CD4-positive, alpha-beta memory T cell (primary cell): ENCODE results near the gene EDEM3. TPM values are rescaled to one million over a fixed set of nuclear protein-coding genes. Genes with fewer than 3 reads are reported as not detected.

Experiments
- CTCF ChIA-PET: fragments of 350-600 bp; sonication (Branson Sonifier 250); formaldehyde crosslinking; loops from one replicate; lab custom pipeline; 2021; ENCODE audit warnings: inconsistent platforms; ENCODE audit not compliant: partially characterized antibody; lab: Charles Lee
- POLR2A ChIA-PET: fragments of 350-600 bp; sonication (Branson Sonifier 250); formaldehyde crosslinking; loops from one replicate; lab custom pipeline; 2021; ENCODE audit not compliant: partially characterized antibody; lab: Charles Lee
- DNase-seq, 5 donors: peaks; one replicate each; pipeline versions ENCODE4 v3.0.0 to v3.0.0-alpha.2; 2020 to 2022; ENCODE audit warnings: mixed read lengths in 1 of 5
- H3K27ac ChIP-seq: one replicate; pipeline ENCODE4 v1.7.0; 2013; ENCODE audit warnings: low read depth, low read length
- H3K27me3 ChIP-seq: 2 replicates; pipeline ENCODE4 v1.7.0; 2013; ENCODE audit warnings: mild to moderate bottlenecking, low read length, moderate library complexity; ENCODE audit not compliant: insufficient read depth
- H3K36me3 ChIP-seq: 2 replicates; pipeline ENCODE4 v1.7.0; 2013; ENCODE audit warnings: mild to moderate bottlenecking, low read length, moderate library complexity; ENCODE audit not compliant: insufficient read depth
- H3K4me1 ChIP-seq: 2 replicates; pipeline ENCODE4 v1.7.0; 2013; ENCODE audit warnings: mild to moderate bottlenecking, low read length, moderate library complexity; ENCODE audit not compliant: insufficient read depth
- H3K4me3 ChIP-seq, 2 donors: one replicate each; pipeline ENCODE4 v1.7.0; 2013; ENCODE audit warnings: low read length in 2 of 2, mild to moderate bottlenecking in 1 of 2
- H3K9me3 ChIP-seq, 2 donors: one replicate each; pipeline ENCODE4 v1.7.0; 2013; ENCODE audit warnings: low read length in 2 of 2, control low read depth in 1 of 2; ENCODE audit not compliant: control insufficient read depth in 1 of 2
- H3K27ac Mint-ChIP-seq, 7 donors: one replicate each; pipeline ENCODE4 v1.8.0; 2020 to 2021; ENCODE audit warnings: mixed read lengths in 7 of 7, mild to moderate bottlenecking in 6 of 7, inconsistent platforms in 3 of 7, moderate library complexity in 3 of 7
- H3K27me3 Mint-ChIP-seq, 2 donors: one replicate each; pipeline ENCODE4 v1.8.0; 2020 to 2021; ENCODE audit warnings: mixed read lengths in 2 of 2
- H3K36me3 Mint-ChIP-seq, 2 donors: one replicate each; pipeline ENCODE4 v1.8.0; 2020 to 2021; ENCODE audit warnings: mixed read lengths in 2 of 2, inconsistent platforms in 1 of 2, mild to moderate bottlenecking in 1 of 2
- H3K4me1 Mint-ChIP-seq, 4 donors: one replicate each; pipeline ENCODE4 v1.8.0; 2020 to 2021; ENCODE audit warnings: mixed read lengths in 4 of 4, mild to moderate bottlenecking in 1 of 4
- H3K4me3 Mint-ChIP-seq, 8 donors: one replicate each; pipeline ENCODE4 v1.8.0; 2020 to 2021; ENCODE audit warnings: mixed read lengths in 8 of 8, mild to moderate bottlenecking in 7 of 8, moderate library complexity in 6 of 8, inconsistent platforms in 3 of 8
- H3K9me3 Mint-ChIP-seq, 8 donors: one replicate each; pipeline ENCODE4 v1.8.0; 2020 to 2021; ENCODE audit warnings: mixed read lengths in 8 of 8, mild to moderate bottlenecking in 5 of 8, inconsistent platforms in 3 of 8, moderate library complexity in 1 of 8
- intact Hi-C: fragments of 100-400 bp; cut with micrococcal nuclease; formaldehyde crosslinking; loops from one replicate; pipeline ENCODE4 v1.15.1; 2023
- polyA plus RNA-seq, 2 donors: library from polyadenylated mRNA; unstranded; fragments of 300-500 nt; fragmentation: Illumina TruSeq; gene quantifications; one replicate each; pipeline ENCODE4 v1.2.3, GENCODE V29; 2021
- total RNA-seq, 2 experiments: library from RNA; stranded (reverse); gene quantifications; one replicate each; pipeline ENCODE4 v1.2.3, GENCODE V29; 2021

The EDEM3 gene
- total and polyA plus RNA-seq, 4 experiments from 2014 or later = 8.5 to 61.7 (median 36.1) TPM

- Mint-ChIP-seq H3K4me1 (peaks cover 0 to 28% (median 10%) of the 10 kb centered on the region in 4 donors), H3K4me3 (no peak overlapping the region), H3K9me3 (peaks cover 0 to 3% (median 0%) of the 10 kb centered on the region in 8 donors), H3K27me3 (no peaks in the 10 kb centered on the region), H3K36me3 (peaks cover 53 to 75% of the 10 kb centered on the region in 2 donors), H3K27ac (peak overlapping the region in 6 of 7 donors; percentile 4 to 92 (median 30))
- CTCF ChIA-PET = no interaction called here
- peaks cover 27% of the 10 kb centered on the region for H3K36me3 ChIP-seq
- DNase-seq = no peak
- H3K27ac ChIP-seq = no peak overlapping the region
- intact Hi-C loops = loop anchor here (10.0 kb wide), 1 partner anchor 624 kb away; no protein-coding TSS in a partner anchor
- no peaks in the 10 kb centered on the region for H3K4me1 ChIP-seq
- H3K9me3 ChIP-seq = no peaks in the 10 kb centered on the region
- H3K27me3 ChIP-seq = no peaks in the 10 kb centered on the region
- no peak overlapping the region for H3K4me3 ChIP-seq
- POLR2A ChIA-PET = no interaction called here
Measured at GRCh38 chr1:184698969-184699368, 55.7 kb downstream of the EDEM3 start.

GRCh38 chr1:184698016-184698415, 56.6 kb downstream of the EDEM3 start:
- Mint-ChIP-seq H3K36me3 (peaks cover 55 to 76% of the 10 kb centered on the region in 2 donors), H3K9me3 (peaks cover 0 to 2% (median 0%) of the 10 kb centered on the region in 8 donors), H3K4me1 (peaks cover 0 to 28% (median 10%) of the 10 kb centered on the region in 4 donors), H3K4me3 (no peak overlapping the region), H3K27me3 (no peaks in the 10 kb centered on the region), H3K27ac (peak overlapping the region in 1 of 7 donors; percentile 12)
- Histone ChIP-seq H3K4me1 (no peaks in the 10 kb centered on the region), H3K4me3 (no peak overlapping the region), H3K9me3 (no peaks in the 10 kb centered on the region), H3K27me3 (no peaks in the 10 kb centered on the region), H3K36me3 (peaks cover 28% of the 10 kb centered on the region), H3K27ac (no peak overlapping the region)
- POLR2A ChIA-PET = no interaction called here
- CTCF ChIA-PET = no interaction called here
- no peak for DNase-seq
- intact Hi-C loops = loop anchor here (10.0 kb wide), 1 partner anchor 623 kb away; no protein-coding TSS in a partner anchor

- no peak for DNase-seq
- peak overlapping the region in 4 of 7 donors; percentile 7 to 89 (median 50) for H3K27ac Mint-ChIP-seq
- intact Hi-C loops = loop anchor here (10.0 kb wide), 1 partner anchor 622 kb away; no protein-coding TSS in a partner anchor
- Histone ChIP-seq H3K4me3 (no peak overlapping the region), H3K4me1 (no peaks in the 10 kb centered on the region), H3K9me3 (no peaks in the 10 kb centered on the region), H3K36me3 (peaks cover 20% of the 10 kb centered on the region), H3K27me3 (no peaks in the 10 kb centered on the region), H3K27ac (no peak overlapping the region)
- peaks cover 0 to 2% (median 0%) of the 10 kb centered on the region in 8 donors for H3K9me3 Mint-ChIP-seq
- H3K36me3 Mint-ChIP-seq = peaks cover 48 to 72% of the 10 kb centered on the region in 2 donors
- POLR2A ChIA-PET = no interaction called here
- CTCF ChIA-PET = no interaction called here
- H3K27me3 Mint-ChIP-seq = no peaks in the 10 kb centered on the region
- H3K4me3 Mint-ChIP-seq = no peak overlapping the region
- peaks cover 0 to 17% (median 9%) of the 10 kb centered on the region in 4 donors for H3K4me1 Mint-ChIP-seq
Measured at GRCh38 chr1:184696403-184696802, 58.3 kb downstream of the EDEM3 start.

- intact Hi-C loops = loop anchor here (10.0 kb wide), 1 partner anchor 620 kb away; no protein-coding TSS in a partner anchor
- no peak overlapping the region for H3K4me3 Mint-ChIP-seq
- Histone ChIP-seq H3K4me1 (no peaks in the 10 kb centered on the region), H3K27ac (no peak overlapping the region), H3K27me3 (no peaks in the 10 kb centered on the region), H3K4me3 (no peak overlapping the region), H3K36me3 (peaks cover 12% of the 10 kb centered on the region), H3K9me3 (no peaks in the 10 kb centered on the region)
- POLR2A ChIA-PET = no interaction called here
- peak overlapping the region in 4 of 7 donors; percentile 18 to 89 (median 74) for H3K27ac Mint-ChIP-seq
- CTCF ChIA-PET = no interaction called here
- peaks cover 0 to 12% (median 7%) of the 10 kb centered on the region in 4 donors for H3K4me1 Mint-ChIP-seq
- DNase-seq = no peak
- H3K9me3 Mint-ChIP-seq = peaks cover 0 to 2% (median 0%) of the 10 kb centered on the region in 8 donors
- no peaks in the 10 kb centered on the region for H3K27me3 Mint-ChIP-seq
- peaks cover 48 to 64% of the 10 kb centered on the region in 2 donors for H3K36me3 Mint-ChIP-seq
Measured at GRCh38 chr1:184695023-184695422, 59.6 kb downstream of the EDEM3 start.

- peaks cover 0 to 15% (median 2%) of the 10 kb centered on the region in 4 donors for H3K4me1 Mint-ChIP-seq
- Histone ChIP-seq H3K36me3 (peaks cover 11% of the 10 kb centered on the region), H3K4me1 (no peaks in the 10 kb centered on the region), H3K27me3 (no peaks in the 10 kb centered on the region), H3K9me3 (no peaks in the 10 kb centered on the region), H3K4me3 (no peak overlapping the region), H3K27ac (no peak overlapping the region)
- ChIA-PET CTCF (no interaction called here), POLR2A (interaction anchor here (1.2 kb wide), 1 partner anchor 60 kb away, joined by 4 read pairs; no protein-coding TSS in a partner anchor)
- H3K27ac Mint-ChIP-seq = peak overlapping the region in 1 of 7 donors; percentile 12
- H3K4me3 Mint-ChIP-seq = no peak overlapping the region
- DNase-seq = no peak
- H3K9me3 Mint-ChIP-seq = peaks cover 0 to 2% (median 0%) of the 10 kb centered on the region in 8 donors
- no peaks in the 10 kb centered on the region for H3K27me3 Mint-ChIP-seq
- intact Hi-C loops = loop anchor here (10.0 kb wide), 1 partner anchor 618 kb away; no protein-coding TSS in a partner anchor
- H3K36me3 Mint-ChIP-seq = peaks cover 43 to 50% of the 10 kb centered on the region in 2 donors
Measured at GRCh38 chr1:184693011-184693410, 61.6 kb downstream of the EDEM3 start.

- Histone ChIP-seq H3K27me3 (no peaks in the 10 kb centered on the region), H3K36me3 (peaks cover 11% of the 10 kb centered on the region), H3K9me3 (no peaks in the 10 kb centered on the region), H3K4me3 (no peak overlapping the region), H3K27ac (no peak overlapping the region), H3K4me1 (no peaks in the 10 kb centered on the region)
- Mint-ChIP-seq H3K4me1 (peaks cover 0 to 15% (median 2%) of the 10 kb centered on the region in 4 donors), H3K27me3 (no peaks in the 10 kb centered on the region), H3K27ac (peak overlapping the region in 2 of 7 donors; percentile 3 to 4), H3K36me3 (peaks cover 43 to 45% of the 10 kb centered on the region in 2 donors), H3K4me3 (no peak overlapping the region), H3K9me3 (peaks cover 0 to 2% (median 0%) of the 10 kb centered on the region in 8 donors)
- POLR2A ChIA-PET = no interaction called here
- intact Hi-C loops = loop anchor here (10.0 kb wide), 1 partner anchor 617 kb away; no protein-coding TSS in a partner anchor
- no peak for DNase-seq
- CTCF ChIA-PET = interaction anchor here (0.5 to 1.2 kb wide), 5 partner anchors 8 to 189 kb away, joined by 3 to 4 read pairs (median 3); no protein-coding TSS in a partner anchor
Measured at GRCh38 chr1:184691719-184692324, 62.8 kb downstream of the EDEM3 start.

- H3K9me3 ChIP-seq = no peaks in the 10 kb centered on the region
- DNase-seq = no peak
- no peaks in the 10 kb centered on the region for H3K27me3 Mint-ChIP-seq
- H3K27ac ChIP-seq = no peak overlapping the region
- peaks cover 5 to 12% of the 10 kb centered on the region in 2 donors for H3K36me3 Mint-ChIP-seq
- ChIA-PET CTCF (no interaction called here), POLR2A (no interaction called here)
- H3K4me3 ChIP-seq = no peak overlapping the region
- H3K4me3 Mint-ChIP-seq = no peak overlapping the region
- intact Hi-C loops = no loop called here
- no peaks in the 10 kb centered on the region for H3K4me1 ChIP-seq
- no peaks in the 10 kb centered on the region for H3K36me3 ChIP-seq
- peak overlapping the region in 1 of 7 donors; percentile 39 for H3K27ac Mint-ChIP-seq
- peaks cover 0 to 7% (median 2%) of the 10 kb centered on the region in 8 donors for H3K9me3 Mint-ChIP-seq
- H3K4me1 Mint-ChIP-seq = peaks cover 0 to 4% (median under 1%) of the 10 kb centered on the region in 4 donors
- H3K27me3 ChIP-seq = no peaks in the 10 kb centered on the region
Measured at GRCh38 chr1:184686540-184686939, 68.1 kb downstream of the EDEM3 start.
